ENCODE data around the gene STXBP2. TPM values are rescaled to one million over a fixed set of nuclear protein-coding genes. Genes with fewer than 3 reads are reported as not detected.

The STXBP2 gene
- total RNA-seq, 1 donor from 2014 or later = 42.2 TPM

GRCh38 chr19:7676376-7676775 lies 39.5 kb downstream of the STXBP2 start:
- peaks cover 17% of the 10 kb centered on the region for H3K27me3 Mint-ChIP-seq (ENCODE audit: unreplicated experiment)
- no peak for TF ChIP-seq CTCF (IDR thresholded peaks at IDR 0.05; ENCODE audit: unreplicated experiment)
- no peak overlapping the region for H3K27ac Mint-ChIP-seq (ENCODE audit: unreplicated experiment)

GRCh38 chr19:7676854-7677253 lies 39.9 kb downstream of the STXBP2 start, which contains the start of gene MCEMP1:
TSS of gene MCEMP1 (plus strand) at chr19:7677090. CDS start at chr19:7677121, 31 bp downstream.
- Mint-ChIP-seq H3K36me3 (ENCODE audit: low read depth, unreplicated experiment) (peaks cover 4% of the 10 kb centered on the region), H3K4me1 (ENCODE audit: unreplicated experiment) (no peaks in the 10 kb centered on the region), H3K27me3 (ENCODE audit: unreplicated experiment) (peaks cover 14% of the 10 kb centered on the region), H3K27ac (ENCODE audit: unreplicated experiment) (no peak within 1 kb of the TSS), H3K4me3 (ENCODE audit: unreplicated experiment) (peak within 1 kb of the TSS; percentile 21), H3K9me3 (ENCODE audit: unreplicated experiment) (peaks cover 4% of the 10 kb centered on the region)
- no peak for TF ChIP-seq CTCF (IDR thresholded peaks at IDR 0.05; ENCODE audit: unreplicated experiment)
- DNase-seq (ENCODE audit: low spot score) = no peak

More at GRCh38 chr19:7676376-7676775, 39.5 kb downstream of the STXBP2 start:
- DNase-seq (ENCODE audit: low spot score) = no peak
- Mint-ChIP-seq H3K4me1 (ENCODE audit: unreplicated experiment) (no peaks in the 10 kb centered on the region), H3K9me3 (ENCODE audit: unreplicated experiment) (peaks cover 4% of the 10 kb centered on the region), H3K36me3 (ENCODE audit: low read depth, unreplicated experiment) (peaks cover 4% of the 10 kb centered on the region), H3K4me3 (ENCODE audit: unreplicated experiment) (no peak overlapping the region)

GRCh38 chr19:7677669-7678311 lies 40.9 kb downstream of the STXBP2 start:
- peaks cover 6% of the 10 kb centered on the region for H3K36me3 Mint-ChIP-seq (ENCODE audit: low read depth, unreplicated experiment)
- no peak for DNase-seq (ENCODE audit: low spot score)
- peak overlapping the region; percentile 21 for H3K4me3 Mint-ChIP-seq (ENCODE audit: unreplicated experiment)
- no peaks in the 10 kb centered on the region for H3K4me1 Mint-ChIP-seq (ENCODE audit: unreplicated experiment)
- TF ChIP-seq CTCF (IDR thresholded peaks at IDR 0.05; ENCODE audit: unreplicated experiment) = no peak
- peaks cover 10% of the 10 kb centered on the region for H3K27me3 Mint-ChIP-seq (ENCODE audit: unreplicated experiment)
- H3K9me3 Mint-ChIP-seq (ENCODE audit: unreplicated experiment) = peaks cover 4% of the 10 kb centered on the region
- no peak overlapping the region for H3K27ac Mint-ChIP-seq (ENCODE audit: unreplicated experiment)

- peaks cover 14% of the 10 kb centered on the region for H3K27me3 Mint-ChIP-seq (ENCODE audit: unreplicated experiment)
- peaks cover 9% of the 10 kb centered on the region for H3K36me3 Mint-ChIP-seq (ENCODE audit: low read depth, unreplicated experiment)
- H3K4me3 Mint-ChIP-seq (ENCODE audit: unreplicated experiment) = peak overlapping the region; percentile 31
- DNase-seq (ENCODE audit: low spot score) = no peak
- H3K9me3 Mint-ChIP-seq (ENCODE audit: unreplicated experiment) = peaks cover 4% of the 10 kb centered on the region
- no peaks in the 10 kb centered on the region for H3K4me1 Mint-ChIP-seq (ENCODE audit: unreplicated experiment)
- no peak for TF ChIP-seq CTCF (IDR thresholded peaks at IDR 0.05; ENCODE audit: unreplicated experiment)
- no peak overlapping the region for H3K27ac Mint-ChIP-seq (ENCODE audit: unreplicated experiment)
Measured at GRCh38 chr19:7678971-7679751, 42.3 kb downstream of the STXBP2 start.

Data from endothelial cell (in vitro differentiated cells).